RPMI7951 (cell line): ENCODE measurements around the gene CROCC. TPM values are rescaled to one million over a fixed set of nuclear protein-coding genes. Genes with fewer than 3 reads are reported as not detected.
"Not testable (repeated sequence)": the region's sequence is repeated elsewhere in the genome, so short reads cannot be mapped to it uniquely, and the experiment has no call there.

Experiments used
- DNase-seq: peaks from one replicate; pipeline ENCODE4 v3.0.0-alpha.2; 2012; ENCODE audit warnings: low read depth
- total RNA-seq: library from RNA; depleted of rRNA; stranded (reverse); fragments of >200 nt; shearing (Covaris generic); gene quantifications from 2 replicates; pipeline ENCODE4 v1.2.3, GENCODE V29; 2014

Gene CROCC
- total RNA-seq, 1 experiment from 2014 or later: 5.6 TPM

GRCh38 chr1:16939386-16940180 is 17.9 kb downstream of the CROCC start:
- DNase-seq: not testable (repeated sequence)

- no peak for DNase-seq
Observed at GRCh38 chr1:16944038-16944437, 22.3 kb downstream of the CROCC start.

GRCh38 chr1:16945512-16945911 is 23.8 kb downstream of the CROCC start:
- not testable (repeated sequence) for DNase-seq

- DNase-seq: not testable (repeated sequence)
Observed at GRCh38 chr1:16946185-16946584, 24.5 kb downstream of the CROCC start.

- no peak for DNase-seq
Observed at GRCh38 chr1:16946646-16947045, 24.9 kb downstream of the CROCC start.

GRCh38 chr1:16948282-16948891 is 26.7 kb downstream of the CROCC start:
- not testable (repeated sequence) for DNase-seq

- DNase-seq: peak; percentile 80
Observed at GRCh38 chr1:16949026-16949425, 27.3 kb downstream of the CROCC start.

- not testable (repeated sequence) for DNase-seq
Observed at GRCh38 chr1:16952376-16952775, 30.6 kb downstream of the CROCC start.

- DNase-seq: no peak
Observed at GRCh38 chr1:16954579-16954978, 32.8 kb downstream of the CROCC start.

- DNase-seq: no peak
Observed at GRCh38 chr1:16955186-16955585, 33.5 kb downstream of the CROCC start.

GRCh38 chr1:16956775-16957174 is 35.0 kb downstream of the CROCC start:
- DNase-seq: no peak

- no peak for DNase-seq
Observed at GRCh38 chr1:16957731-16958130, 36.0 kb downstream of the CROCC start.

GRCh38 chr1:16958475-16958874 is 36.7 kb downstream of the CROCC start:
- DNase-seq: no peak

- no peak for DNase-seq
Observed at GRCh38 chr1:16960560-16961296, 39.0 kb downstream of the CROCC start.

GRCh38 chr1:16961297-16962133 is 39.8 kb downstream of the CROCC start:
- DNase-seq: no peak

- not testable (repeated sequence) for DNase-seq
Observed at GRCh38 chr1:16964169-16964568, 42.4 kb downstream of the CROCC start.

- DNase-seq: no peak
Observed at GRCh38 chr1:16965486-16966067, 43.8 kb downstream of the CROCC start.

GRCh38 chr1:16966282-16966681 is 44.6 kb downstream of the CROCC start:
- DNase-seq: no peak

- peak; percentile 86 for DNase-seq
Observed at GRCh38 chr1:16967095-16967575, 45.4 kb downstream of the CROCC start.

GRCh38 chr1:16967962-16968361 is 46.2 kb downstream of the CROCC start:
- DNase-seq: no peak

GRCh38 chr1:16968372-16968771 is 46.6 kb downstream of the CROCC start:
- no peak for DNase-seq
